SK-N-SH treated with all-trans-retinoic acid at 6 μM for 48 hours (cell line): Measurements from ENCODE around the gene LUM.

Experiments
- ATAC-seq: fragments of 200-7000 bp; cut with Tn5 transposase; 3 replicates; pipeline ENCODE4 v1.9.1; 2020; ENCODE audit warnings: mild to moderate bottlenecking, moderate library complexity
- ARNTL ChIP-seq: fragments of 450-650 bp; formaldehyde crosslinking; IDR thresholded peaks from 2 replicates; pipeline ENCODE4 v1.5.0; 2020; ENCODE audit warnings: low read depth, mild to moderate bottlenecking, moderate library complexity, borderline replicate concordance
- CSDC2 ChIP-seq: fragments of 250-450 bp; sonication (Bioruptor Pico); IDR thresholded peaks from 2 replicates; pipeline ENCODE4 v1.5.0; 2020; ENCODE audit warnings: mild to moderate bottlenecking, moderate library complexity
- CSRNP3 ChIP-seq: fragments of 250-450 bp; sonication (Bioruptor Pico); IDR thresholded peaks from 2 replicates; pipeline ENCODE4 v1.5.1; 2021; ENCODE audit warnings: mild to moderate bottlenecking, moderate library complexity
- ESRRG ChIP-seq: fragments of 250-450 bp; sonication (Bioruptor Pico); IDR thresholded peaks from 2 replicates; pipeline ENCODE4 v1.6.1; 2021; ENCODE audit warnings: mild to moderate bottlenecking
- GLIS3 ChIP-seq: fragments of 250-450 bp; sonication (Bioruptor Pico); IDR thresholded peaks from 2 replicates; pipeline ENCODE4 v1.5.0; 2020; ENCODE audit warnings: mild to moderate bottlenecking, moderate library complexity
- ISL1 ChIP-seq: fragments of 250-450 bp; sonication (Bioruptor Pico); IDR thresholded peaks from 2 replicates; pipeline ENCODE4 v2.1.2; 2022; ENCODE audit warnings: mild to moderate bottlenecking, moderate library complexity
- OSR1 ChIP-seq: fragments of 250-450 bp; sonication (Bioruptor Pico); IDR thresholded peaks from 2 replicates; pipeline ENCODE4 v1.8.0; 2022; ENCODE audit warnings: moderate library complexity, mild to moderate bottlenecking, inconsistent platforms
- POU6F1 ChIP-seq: fragments of 250-450 bp; sonication (Bioruptor Pico); IDR thresholded peaks from 2 replicates; pipeline ENCODE4 v1.8.0; 2021; ENCODE audit warnings: low read depth, mild to moderate bottlenecking, moderate library complexity, borderline replicate concordance
- PPARA ChIP-seq: fragments of 250-450 bp; sonication (Bioruptor Pico); IDR thresholded peaks from 2 replicates; pipeline ENCODE4 v1.5.0; 2020; ENCODE audit warnings: mild to moderate bottlenecking, borderline replicate concordance
- RARB ChIP-seq: fragments of 250-450 bp; sonication (Bioruptor Pico); IDR thresholded peaks from 2 replicates; pipeline ENCODE4 v1.8.0; 2021; ENCODE audit warnings: mild to moderate bottlenecking, moderate library complexity
- TCF4 ChIP-seq: fragments of 250-450 bp; sonication (Bioruptor Pico); IDR thresholded peaks from 2 replicates; pipeline ENCODE4 v1.8.0; 2021; ENCODE audit warnings: mild to moderate bottlenecking, moderate library complexity, borderline replicate concordance
- TOX ChIP-seq: fragments of 250-450 bp; sonication (Bioruptor Pico); IDR thresholded peaks from 2 replicates; pipeline ENCODE4 v1.8.0; 2021; ENCODE audit warnings: mild to moderate bottlenecking, moderate library complexity, borderline replicate concordance
- ZC3H10 ChIP-seq: fragments of 250-450 bp; sonication (Bioruptor Pico); IDR thresholded peaks from 2 replicates; pipeline ENCODE4 v1.5.1; 2021; ENCODE audit warnings: mild to moderate bottlenecking, moderate library complexity
- ZFP3 ChIP-seq: fragments of 250-450 bp; sonication (Bioruptor Pico); IDR thresholded peaks from 2 replicates; pipeline ENCODE4 v1.5.0; 2020; ENCODE audit warnings: mild to moderate bottlenecking, moderate library complexity
- ZFP30 ChIP-seq: fragments of 450-650 bp; formaldehyde crosslinking; IDR thresholded peaks from 2 replicates; pipeline ENCODE4 v1.5.0; 2022; ENCODE audit warnings: mild to moderate bottlenecking, moderate library complexity
- ZNF565 ChIP-seq: fragments of 450-650 bp; formaldehyde crosslinking; conservative IDR thresholded peaks from 2 replicates; pipeline ENCODE4 v1.5.0; 2020; ENCODE audit warnings: low read depth, mild to moderate bottlenecking, moderate library complexity
- ZNF8 ChIP-seq: fragments of 450-650 bp; formaldehyde crosslinking; IDR thresholded peaks from 2 replicates; pipeline ENCODE4 v1.5.0; 2020; ENCODE audit warnings: mild to moderate bottlenecking, moderate library complexity
- TF ChIP-seq, protein P1 (sequence below): fragments of 250-450 bp; sonication (Bioruptor Pico); IDR thresholded peaks from 2 replicates; pipeline ENCODE4 v1.5.0; 2020; ENCODE audit warnings: mild to moderate bottlenecking, moderate library complexity

LUM gene, protein sequence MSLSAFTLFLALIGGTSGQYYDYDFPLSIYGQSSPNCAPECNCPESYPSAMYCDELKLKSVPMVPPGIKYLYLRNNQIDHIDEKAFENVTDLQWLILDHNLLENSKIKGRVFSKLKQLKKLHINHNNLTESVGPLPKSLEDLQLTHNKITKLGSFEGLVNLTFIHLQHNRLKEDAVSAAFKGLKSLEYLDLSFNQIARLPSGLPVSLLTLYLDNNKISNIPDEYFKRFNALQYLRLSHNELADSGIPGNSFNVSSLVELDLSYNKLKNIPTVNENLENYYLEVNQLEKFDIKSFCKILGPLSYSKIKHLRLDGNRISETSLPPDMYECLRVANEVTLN

GRCh38 chr12:91111366-91112325, at the start of gene LUM:
TSS of gene LUM (minus strand) at chr12:91111494. CDS start at chr12:91108979, 2,515 bp downstream.
- TF ChIP-seq, protein P1, sequence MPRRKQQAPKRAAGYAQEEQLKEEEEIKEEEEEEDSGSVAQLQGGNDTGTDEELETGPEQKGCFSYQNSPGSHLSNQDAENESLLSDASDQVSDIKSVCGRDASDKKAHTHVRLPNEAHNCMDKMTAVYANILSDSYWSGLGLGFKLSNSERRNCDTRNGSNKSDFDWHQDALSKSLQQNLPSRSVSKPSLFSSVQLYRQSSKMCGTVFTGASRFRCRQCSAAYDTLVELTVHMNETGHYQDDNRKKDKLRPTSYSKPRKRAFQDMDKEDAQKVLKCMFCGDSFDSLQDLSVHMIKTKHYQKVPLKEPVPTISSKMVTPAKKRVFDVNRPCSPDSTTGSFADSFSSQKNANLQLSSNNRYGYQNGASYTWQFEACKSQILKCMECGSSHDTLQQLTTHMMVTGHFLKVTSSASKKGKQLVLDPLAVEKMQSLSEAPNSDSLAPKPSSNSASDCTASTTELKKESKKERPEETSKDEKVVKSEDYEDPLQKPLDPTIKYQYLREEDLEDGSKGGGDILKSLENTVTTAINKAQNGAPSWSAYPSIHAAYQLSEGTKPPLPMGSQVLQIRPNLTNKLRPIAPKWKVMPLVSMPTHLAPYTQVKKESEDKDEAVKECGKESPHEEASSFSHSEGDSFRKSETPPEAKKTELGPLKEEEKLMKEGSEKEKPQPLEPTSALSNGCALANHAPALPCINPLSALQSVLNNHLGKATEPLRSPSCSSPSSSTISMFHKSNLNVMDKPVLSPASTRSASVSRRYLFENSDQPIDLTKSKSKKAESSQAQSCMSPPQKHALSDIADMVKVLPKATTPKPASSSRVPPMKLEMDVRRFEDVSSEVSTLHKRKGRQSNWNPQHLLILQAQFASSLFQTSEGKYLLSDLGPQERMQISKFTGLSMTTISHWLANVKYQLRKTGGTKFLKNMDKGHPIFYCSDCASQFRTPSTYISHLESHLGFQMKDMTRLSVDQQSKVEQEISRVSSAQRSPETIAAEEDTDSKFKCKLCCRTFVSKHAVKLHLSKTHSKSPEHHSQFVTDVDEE (CRISPR knock-in tag) = no peak; the same call in 1 of the 2 replicates
- TF ChIP-seq OSR1 (CRISPR knock-in tag) (no peak), ARNTL (CRISPR knock-in tag) (no peak), ZFP3 (CRISPR knock-in tag) (no peak), CSRNP3 (CRISPR knock-in tag) (no peak), ZFP30 (CRISPR knock-in tag) (no peak), CSDC2 (CRISPR knock-in tag) (no peak), ZNF565 (CRISPR knock-in tag) (no peak), ZC3H10 (CRISPR knock-in tag) (no peak), TOX (CRISPR knock-in tag) (no peak)
- ATAC-seq = peak; percentile 85

DNA sequence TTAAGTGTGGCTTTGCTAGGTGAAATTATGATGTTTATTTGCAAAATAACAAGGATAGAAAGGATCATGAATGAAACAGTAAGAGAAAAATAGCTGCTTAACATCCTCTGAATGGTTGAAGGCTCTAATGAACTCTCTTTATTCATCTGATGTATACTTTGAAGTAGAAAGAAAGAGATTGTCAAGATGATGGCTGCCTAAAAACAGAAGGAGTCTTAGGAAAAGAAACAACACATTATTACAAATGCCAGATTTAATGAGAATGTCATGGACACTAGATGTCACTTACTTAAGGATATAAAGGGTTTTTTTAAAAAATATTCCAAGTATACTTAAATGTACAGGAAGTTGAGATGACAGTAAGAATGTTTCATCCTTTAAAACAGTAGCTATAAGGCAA, 49.7 kb upstream of the LUM start:
- ATAC-seq = no peak

GRCh38 chr12:91155990-91156389, 44.7 kb upstream of the LUM start:
- no peak for ATAC-seq
- TF ChIP-seq RARB (CRISPR knock-in tag) = no peak
- no peak for TF ChIP-seq ISL1 (CRISPR knock-in tag)
- TF ChIP-seq GLIS3 (CRISPR knock-in tag) = no peak
- TF ChIP-seq POU6F1 (CRISPR knock-in tag) = no peak
- TF ChIP-seq, all 23 proteins: peak for 0

More for the DNA sequence above, 49.7 kb upstream of the LUM start:
- no peak for TF ChIP-seq ZNF565 (CRISPR knock-in tag)
- no peak for TF ChIP-seq RARB (CRISPR knock-in tag)
- TF ChIP-seq POU6F1 (CRISPR knock-in tag) = no peak
- no peak for TF ChIP-seq PPARA (CRISPR knock-in tag)
- TF ChIP-seq ZNF8 = no peak
- no peak for TF ChIP-seq ESRRG
- TF ChIP-seq TCF4 (CRISPR knock-in tag) = no peak
- TF ChIP-seq TOX (CRISPR knock-in tag) = no peak
- TF ChIP-seq, protein P1 (CRISPR knock-in tag) = no peak
